PFSK-1 (cell line): ENCODE data around the gene DPH6.

ENCODE experiments used
- FOXP2 ChIP-seq: optimal IDR thresholded peaks from 2 replicates; pipeline ENCODE3; 2011; ENCODE audit warnings: borderline replicate concordance, control low read depth, inconsistent platforms; ENCODE audit not compliant: insufficient read depth; ENCODE audit errors: extremely low read length, extremely low read depth
- POLR2AphosphoS5 ChIP-seq: IDR thresholded peaks from 2 replicates; pipeline ENCODE4 v1.6.1; 2012; ENCODE audit warnings: low read depth, mild to moderate bottlenecking, control low read depth, low read length, moderate library complexity
- REST ChIP-seq, 2 experiments: IDR thresholded peaks; 2 replicates each; pipeline versions ENCODE4 v1.6.1 to v1.8.0; 2011 to 2012; ENCODE audit warnings: low read depth in 2 of 2, low read length in 2 of 2, control low read depth in 1 of 2, inconsistent platforms in 1 of 2, mild to moderate bottlenecking in 1 of 2, moderate library complexity in 1 of 2; ENCODE audit not compliant: insufficient read depth in 1 of 2
- SIN3A ChIP-seq: IDR thresholded peaks from 2 replicates; pipeline ENCODE4 v1.6.1; 2012; ENCODE audit warnings: mild to moderate bottlenecking, low read length, moderate library complexity, borderline replicate concordance; ENCODE audit not compliant: insufficient read depth

GRCh38 chr15:35557012-35557411, 11.0 kb upstream of the DPH6 start:
- TF ChIP-seq REST (IDR thresholded peaks at IDR 0.05; ENCODE audit: insufficient read depth in 1 of 2, low read depth in 2 of 2, low read length in 2 of 2) = no peak
- TF ChIP-seq POLR2AphosphoS5 = no peak
- no peak for TF ChIP-seq SIN3A
- TF ChIP-seq FOXP2 = no peak
